ENCODE measurements around the gene TBCK. TPM values are rescaled to one million over a fixed set of nuclear protein-coding genes. Genes with fewer than 3 reads are reported as not detected.
"Not testable (repeated sequence)": the region's sequence is repeated elsewhere in the genome, so short reads cannot be mapped to it uniquely, and the experiment has no call there.

TBCK gene
- total RNA-seq, 1 donor from 2014 or later: 47.6 TPM

DNA sequence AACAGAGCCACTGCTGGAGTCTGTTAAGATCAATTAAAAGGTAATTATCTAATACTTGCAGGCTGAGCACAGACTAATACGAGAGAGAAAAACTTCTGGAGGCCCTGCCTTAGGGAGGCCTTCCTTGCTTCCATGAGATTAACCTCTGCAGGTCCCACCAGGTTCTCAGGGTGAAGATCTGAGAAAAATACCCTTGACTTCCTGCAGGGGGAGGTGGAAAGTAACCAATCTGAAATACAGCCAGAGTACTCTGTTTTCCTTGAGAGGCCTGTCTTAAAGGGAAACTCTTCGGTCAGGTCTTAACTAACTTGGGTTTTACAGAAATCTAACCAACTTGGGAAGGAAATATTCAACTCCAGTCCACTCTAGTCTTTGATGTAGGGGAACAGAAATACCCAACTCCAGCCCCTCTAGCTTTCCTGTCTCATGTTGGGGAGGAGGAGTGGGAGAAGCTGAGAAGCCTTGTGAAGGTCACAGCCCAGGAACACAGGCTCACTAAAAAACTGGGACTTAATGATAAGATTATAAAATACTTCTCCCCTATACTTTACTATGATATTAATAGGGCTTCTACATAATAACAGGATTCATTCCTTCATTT lies 77.1 kb downstream of the TBCK start:
- no peaks in the 10 kb centered on the region for H3K4me1 Mint-ChIP-seq
- TF ChIP-seq, protein P1, sequence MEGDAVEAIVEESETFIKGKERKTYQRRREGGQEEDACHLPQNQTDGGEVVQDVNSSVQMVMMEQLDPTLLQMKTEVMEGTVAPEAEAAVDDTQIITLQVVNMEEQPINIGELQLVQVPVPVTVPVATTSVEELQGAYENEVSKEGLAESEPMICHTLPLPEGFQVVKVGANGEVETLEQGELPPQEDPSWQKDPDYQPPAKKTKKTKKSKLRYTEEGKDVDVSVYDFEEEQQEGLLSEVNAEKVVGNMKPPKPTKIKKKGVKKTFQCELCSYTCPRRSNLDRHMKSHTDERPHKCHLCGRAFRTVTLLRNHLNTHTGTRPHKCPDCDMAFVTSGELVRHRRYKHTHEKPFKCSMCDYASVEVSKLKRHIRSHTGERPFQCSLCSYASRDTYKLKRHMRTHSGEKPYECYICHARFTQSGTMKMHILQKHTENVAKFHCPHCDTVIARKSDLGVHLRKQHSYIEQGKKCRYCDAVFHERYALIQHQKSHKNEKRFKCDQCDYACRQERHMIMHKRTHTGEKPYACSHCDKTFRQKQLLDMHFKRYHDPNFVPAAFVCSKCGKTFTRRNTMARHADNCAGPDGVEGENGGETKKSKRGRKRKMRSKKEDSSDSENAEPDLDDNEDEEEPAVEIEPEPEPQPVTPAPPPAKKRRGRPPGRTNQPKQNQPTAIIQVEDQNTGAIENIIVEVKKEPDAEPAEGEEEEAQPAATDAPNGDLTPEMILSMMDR (conservative IDR thresholded peaks at IDR 0.05): peak; percentile 70
- no peak overlapping the region for H3K4me3 Mint-ChIP-seq
- no peaks in the 10 kb centered on the region for H3K27me3 Mint-ChIP-seq (ENCODE audit: low read depth)
- peak; percentile 4 for DNase-seq (ENCODE audit: low read depth, low spot score)
- H3K27ac Mint-ChIP-seq (ENCODE audit: unreplicated experiment): no peak overlapping the region
- H3K9me3 Mint-ChIP-seq: no peaks in the 10 kb centered on the region
- H3K36me3 Mint-ChIP-seq (ENCODE audit: low read depth): peaks cover 4% of the 10 kb centered on the region

DNA sequence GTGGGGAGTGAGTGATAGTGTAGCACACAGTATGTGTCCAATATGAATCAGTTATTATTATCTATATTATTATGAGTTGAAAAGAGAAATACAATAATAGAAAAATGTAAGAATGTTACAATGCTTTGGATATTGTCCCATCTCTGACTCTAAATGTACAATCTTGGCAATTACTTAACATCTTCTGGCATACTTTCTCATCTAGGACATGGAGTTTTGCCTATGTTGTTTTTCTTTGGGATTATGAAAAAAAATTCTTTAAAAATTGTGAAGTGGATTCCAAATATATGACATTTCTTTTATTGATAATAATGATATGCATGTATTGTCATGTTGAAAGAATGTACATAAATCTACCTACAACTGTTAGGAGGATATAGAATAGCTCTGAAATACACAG lies 84.1 kb downstream of the TBCK start:
- no peak overlapping the region for H3K4me3 Mint-ChIP-seq
- TF ChIP-seq, protein P1 (conservative IDR thresholded peaks at IDR 0.05): no peak
- no peak overlapping the region for H3K27ac Mint-ChIP-seq (ENCODE audit: unreplicated experiment)
- no peaks in the 10 kb centered on the region for H3K27me3 Mint-ChIP-seq (ENCODE audit: low read depth)
- H3K9me3 Mint-ChIP-seq: no peaks in the 10 kb centered on the region
- no peak for DNase-seq (ENCODE audit: low read depth, low spot score)
- H3K36me3 Mint-ChIP-seq (ENCODE audit: low read depth): peaks cover 14% of the 10 kb centered on the region
- H3K4me1 Mint-ChIP-seq: no peaks in the 10 kb centered on the region

DNA sequence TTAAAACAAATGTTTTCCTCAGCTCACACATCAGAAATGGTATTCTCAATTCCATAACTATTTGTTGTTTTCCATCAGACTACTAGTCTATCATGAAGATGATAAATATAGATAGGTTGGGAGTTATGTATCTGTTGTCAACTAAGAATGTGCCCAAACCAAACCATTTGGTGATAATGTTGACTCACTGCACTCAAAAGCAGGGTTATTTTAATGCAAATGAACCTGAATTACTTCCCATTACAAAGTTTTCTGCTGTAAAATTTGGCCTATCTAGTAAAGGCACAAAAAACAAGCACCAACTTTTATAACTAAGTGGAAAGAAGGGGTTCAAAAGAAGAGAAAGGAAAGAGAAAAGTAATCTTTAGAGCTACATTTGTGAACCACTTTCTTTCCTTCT lies 93.5 kb downstream of the TBCK start:
- Mint-ChIP-seq H3K9me3 (peaks cover 4% of the 10 kb centered on the region), H3K4me3 (no peak overlapping the region), H3K4me1 (no peaks in the 10 kb centered on the region), H3K36me3 (ENCODE audit: low read depth) (peaks cover 12% of the 10 kb centered on the region), H3K27me3 (ENCODE audit: low read depth) (no peaks in the 10 kb centered on the region), H3K27ac (ENCODE audit: unreplicated experiment) (no peak overlapping the region)
- DNase-seq (ENCODE audit: low read depth, low spot score): no peak
- TF ChIP-seq, protein P1 (conservative IDR thresholded peaks at IDR 0.05): no peak

DNA sequence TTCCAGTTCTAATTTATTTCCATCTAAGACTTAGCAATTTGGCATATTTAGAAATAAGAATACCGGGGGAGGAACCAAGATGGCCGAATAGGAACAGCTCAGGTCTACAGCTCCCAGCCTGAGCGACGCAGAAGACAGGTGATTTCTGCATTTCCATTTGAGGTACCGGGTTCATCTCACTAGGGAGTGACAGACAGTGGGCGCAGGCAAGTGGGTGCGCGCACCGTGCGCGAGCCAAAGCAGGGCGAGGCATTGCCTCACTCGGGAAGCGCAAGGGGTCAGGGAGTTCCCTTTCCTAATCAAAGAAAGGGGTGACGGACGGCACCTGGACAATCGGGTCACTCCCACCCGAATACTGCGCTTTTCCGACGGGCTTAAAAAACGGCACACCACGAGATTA lies 102.7 kb downstream of the TBCK start:
- not testable (repeated sequence) for H3K4me3 Mint-ChIP-seq; H3K4me1 Mint-ChIP-seq; H3K9me3 Mint-ChIP-seq; H3K27ac Mint-ChIP-seq (ENCODE audit: unreplicated experiment); DNase-seq (ENCODE audit: low read depth, low spot score); H3K27me3 Mint-ChIP-seq (ENCODE audit: low read depth)
- peaks cover 13% of the 10 kb centered on the region for H3K36me3 Mint-ChIP-seq (ENCODE audit: low read depth)

DNA sequence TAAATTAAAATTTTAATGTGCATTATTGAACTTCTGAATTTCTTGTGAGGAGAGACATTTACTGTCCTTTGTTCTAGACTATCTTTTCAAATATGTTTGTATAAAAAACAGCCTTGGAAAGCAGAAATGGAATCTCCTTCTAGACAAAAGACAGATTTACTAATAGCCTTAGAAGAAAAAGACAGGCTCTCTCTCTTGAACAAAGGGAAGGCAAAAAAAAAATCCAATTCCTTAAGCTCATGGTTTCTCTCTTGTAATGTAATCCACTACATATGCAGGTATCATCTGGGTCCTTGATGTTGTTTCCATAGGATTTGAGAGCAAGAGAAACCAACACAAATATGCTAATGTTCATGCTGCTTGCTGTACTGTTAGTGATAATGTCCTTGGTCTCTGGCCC lies 106.0 kb downstream of the TBCK start:
- Mint-ChIP-seq H3K36me3 (ENCODE audit: low read depth) (peaks cover 10% of the 10 kb centered on the region), H3K27me3 (ENCODE audit: low read depth) (no peaks in the 10 kb centered on the region), H3K27ac (ENCODE audit: unreplicated experiment) (no peak overlapping the region)

More for the DNA sequence above, 106.0 kb downstream of the TBCK start:
- Mint-ChIP-seq H3K4me3 (no peak overlapping the region), H3K4me1 (no peaks in the 10 kb centered on the region), H3K9me3 (no peaks in the 10 kb centered on the region)
- no peak for DNase-seq (ENCODE audit: low read depth, low spot score)
- TF ChIP-seq, protein P1 (conservative IDR thresholded peaks at IDR 0.05): no peak

Data from neural crest cell (in vitro differentiated cells).